H1 (cell line): ENCODE results near the gene EXOSC1. TPM values are rescaled to one million over a fixed set of nuclear protein-coding genes. Genes with fewer than 3 reads are reported as not detected.

Experiments used
- CTCF ChIA-PET: fragments of 300-600 bp; sonication (Branson Sonifier 250); formaldehyde crosslinking; loops from one replicate; lab custom pipeline; 2021; ENCODE audit not compliant: partially characterized antibody; lab: Charles Lee
- POLR2A ChIA-PET: fragments of 300-600 bp; sonication (Branson Sonifier 250); formaldehyde crosslinking; loops from one replicate; lab custom pipeline; 2021; ENCODE audit warnings: inconsistent platforms; ENCODE audit not compliant: partially characterized antibody; lab: Charles Lee
- DNase-seq, 2 experiments: peaks; one replicate each; pipeline versions ENCODE4 v3.0.0 to v3.0.0-alpha.2; 2010 to 2022; ENCODE audit warnings: low spot score in 2 of 2, low read depth in 1 of 2, mixed read lengths in 1 of 2
- FAIRE-seq: peaks from 2 replicates; lab custom pipeline; 2011; peaks lifted over from hg19 to GRCh38; lab: Jason Lieb, UNC
- H2AFZ ChIP-seq: 2 replicates; pipeline ENCODE4 v1.8.1; 2012; ENCODE audit warnings: low read length, inconsistent platforms
- H2AK5ac ChIP-seq: 2 replicates; pipeline ENCODE4 v1.6.1; 2013; ENCODE audit warnings: low read depth, low read length
- H2BK120ac ChIP-seq: replicated peaks from 2 replicates; pipeline ENCODE3; 2013; ENCODE audit warnings: low read depth, low read length, inconsistent platforms
- H2BK12ac ChIP-seq: 2 replicates; pipeline ENCODE4 v1.6.1; 2013; ENCODE audit warnings: low read depth, low read length
- H2BK15ac ChIP-seq: 2 replicates; pipeline ENCODE4 v1.6.1; 2013; ENCODE audit warnings: low read length
- H2BK20ac ChIP-seq: 2 replicates; pipeline ENCODE4 v1.6.1; 2013; ENCODE audit warnings: low read length
- H2BK5ac ChIP-seq: 2 replicates; pipeline ENCODE4 v1.6.1; 2013; ENCODE audit warnings: low read depth, low read length
- H3K14ac ChIP-seq: 2 replicates; pipeline ENCODE4 v1.6.1; 2013; ENCODE audit warnings: inconsistent platforms; ENCODE audit not compliant: insufficient read length
- H3K18ac ChIP-seq: 2 replicates; pipeline ENCODE4 v1.6.1; 2013; ENCODE audit warnings: low read length; ENCODE audit errors: extremely low read depth
- H3K23ac ChIP-seq: 2 replicates; pipeline ENCODE4 v1.6.1; 2013; ENCODE audit warnings: inconsistent platforms; ENCODE audit not compliant: insufficient read length
- H3K23me2 ChIP-seq: 2 replicates; pipeline ENCODE4 v1.6.1; 2013; ENCODE audit warnings: low read depth, low read length
- H3K27ac ChIP-seq: 2 replicates; pipeline ENCODE4 v1.6.1; 2011; ENCODE audit warnings: low read depth, low read length, inconsistent platforms
- H3K27me3 ChIP-seq, 4 experiments: replicated peaks in 1 of 4; 1 replicate in 1 of 4; 2 replicates in 3 of 4; pipeline versions ENCODE4 v1.6.1 to v1.8.1; 2011 to 2013; ENCODE audit warnings: low read length in 3 of 4, mild to moderate bottlenecking in 3 of 4, inconsistent platforms in 2 of 4, mixed read lengths in 2 of 4, moderate library complexity in 1 of 4; ENCODE audit not compliant: control insufficient read depth in 3 of 4, insufficient read depth in 3 of 4; ENCODE audit errors: extremely low read depth in 1 of 4
- H3K36me3 ChIP-seq, 4 experiments: 2 replicates each; pipeline versions ENCODE4 v1.6.1 to v1.8.1; 2011 to 2013; ENCODE audit warnings: mild to moderate bottlenecking in 4 of 4, low read length in 3 of 4, moderate library complexity in 2 of 4, control low read depth in 1 of 4, inconsistent platforms in 1 of 4; ENCODE audit not compliant: insufficient read depth in 4 of 4, control insufficient read depth in 2 of 4
- H3K4ac ChIP-seq: replicated peaks from 2 replicates; pipeline ENCODE3; 2013; ENCODE audit warnings: low read length, low read depth, mixed read lengths, inconsistent platforms; ENCODE audit not compliant: insufficient read length
- H3K4me1 ChIP-seq, 4 experiments: replicated peaks in 1 of 4; 1 replicate in 1 of 4; 2 replicates in 3 of 4; pipeline versions ENCODE4 v1.6.1 to v1.8.1; 2011 to 2013; ENCODE audit warnings: low read length in 3 of 4, inconsistent platforms in 2 of 4, mixed read lengths in 1 of 4; ENCODE audit not compliant: insufficient read depth in 4 of 4, control insufficient read depth in 3 of 4
- H3K4me2 ChIP-seq, 2 experiments: 2 replicates each; pipeline versions ENCODE4 v1.6.1 to v1.8.1; 2011 to 2013; ENCODE audit warnings: low read depth in 2 of 2, low read length in 2 of 2, control low read depth in 1 of 2, inconsistent platforms in 1 of 2, mild to moderate bottlenecking in 1 of 2; ENCODE audit not compliant: insufficient read depth in 1 of 2
- H3K4me3 ChIP-seq, 4 experiments: fragments of 200-600, 300-600 bp in 1 of 4; sonication (generic), shearing (Covaris generic), sonication (Bioruptor Twin) in 1 of 4; 2 replicates each; pipeline versions ENCODE4 v1.5.1 to v1.8.1; 2011 to 2016; ENCODE audit warnings: low read length in 4 of 4, low read depth in 3 of 4, control low read depth in 2 of 4, inconsistent platforms in 2 of 4, mild to moderate bottlenecking in 2 of 4, mixed read lengths in 1 of 4, moderate library complexity in 1 of 4; ENCODE audit not compliant: insufficient read depth in 2 of 4; ENCODE audit errors: extremely low read depth in 1 of 4
- H3K56ac ChIP-seq: replicated peaks from 2 replicates; pipeline ENCODE3; 2013; ENCODE audit warnings: low read depth, mild to moderate bottlenecking, mixed read lengths, low read length, inconsistent platforms; ENCODE audit not compliant: insufficient read length
- H3K79me1 ChIP-seq: 2 replicates; pipeline ENCODE4 v1.6.1; 2013; ENCODE audit warnings: low read depth, low read length, control low read depth
- H3K79me2 ChIP-seq, 2 experiments: 2 replicates each; pipeline versions ENCODE4 v1.6.1 to v1.8.1; 2012 to 2013; ENCODE audit warnings: low read length in 2 of 2, mild to moderate bottlenecking in 2 of 2, inconsistent platforms in 1 of 2; ENCODE audit not compliant: insufficient read depth in 2 of 2, control insufficient read depth in 1 of 2
- H3K9ac ChIP-seq, 4 experiments: replicated peaks in 1 of 4; 1 replicate in 1 of 4; 2 replicates in 3 of 4; pipeline versions ENCODE4 v1.6.1 to v1.8.1; 2011 to 2013; ENCODE audit warnings: low read depth in 3 of 4, low read length in 3 of 4, control low read depth in 2 of 4, mild to moderate bottlenecking in 2 of 4, moderate library complexity in 2 of 4, inconsistent platforms in 1 of 4; ENCODE audit errors: extremely low read depth in 1 of 4
- H3K9me3 ChIP-seq, 2 experiments: 2 replicates each; pipeline versions ENCODE4 v1.6.1 to v1.8.1; 2012 to 2013; ENCODE audit warnings: mild to moderate bottlenecking in 2 of 2, moderate library complexity in 2 of 2, control low read depth in 1 of 2, inconsistent platforms in 1 of 2, low read depth in 1 of 2, low read length in 1 of 2, mixed read lengths in 1 of 2; ENCODE audit not compliant: insufficient read depth in 2 of 2
- H4K20me1 ChIP-seq, 2 experiments: replicated peaks in 1 of 2; 2 replicates each; pipeline versions ENCODE3 to v1.8.1; 2011 to 2013; ENCODE audit warnings: inconsistent platforms in 2 of 2, low read length in 2 of 2, mild to moderate bottlenecking in 1 of 2; ENCODE audit not compliant: insufficient read depth in 2 of 2, control insufficient read depth in 1 of 2
- H4K5ac ChIP-seq: 2 replicates; pipeline ENCODE4 v1.6.1; 2013; ENCODE audit warnings: low read length, low read depth, mixed read lengths, inconsistent platforms; ENCODE audit not compliant: insufficient read length
- H4K8ac ChIP-seq: 2 replicates; pipeline ENCODE4 v1.8.0; 2013; ENCODE audit warnings: mild to moderate bottlenecking, moderate library complexity, low read length, inconsistent platforms; ENCODE audit not compliant: insufficient read depth; ENCODE audit errors: extremely low read depth
- H4K91ac ChIP-seq: replicated peaks from 2 replicates; pipeline ENCODE3; 2013; ENCODE audit warnings: low read length, mixed read lengths, inconsistent platforms; ENCODE audit not compliant: insufficient read length
- BCL11A ChIP-seq, 2 experiments: IDR thresholded peaks; one replicate each; pipeline ENCODE4 v1.6.1; 2011; ENCODE audit warnings: low read depth in 2 of 2, low read length in 2 of 2, mild to moderate bottlenecking in 2 of 2
- CHD2 ChIP-seq: IDR thresholded peaks from 2 replicates; pipeline ENCODE4 v1.6.1; 2012; ENCODE audit warnings: low read length, improper control_type of control experiment
- KDM1A ChIP-seq: fragments of 200-600, 300-600 bp; sonication (generic); IDR thresholded peaks from 2 replicates; pipeline ENCODE4 v1.7.1; 2016; ENCODE audit warnings: mild to moderate bottlenecking, low read length, borderline replicate concordance
- NRF1 ChIP-seq: IDR thresholded peaks from 2 replicates; pipeline ENCODE4 v1.6.1; 2011; ENCODE audit warnings: mild to moderate bottlenecking, low read depth, low read length, improper control_type of control experiment
- POU5F1 ChIP-seq: IDR thresholded peaks from 2 replicates; pipeline ENCODE4 v1.6.1; 2011; ENCODE audit warnings: low read depth, mild to moderate bottlenecking, low read length, moderate library complexity
- RBBP5 ChIP-seq: IDR thresholded peaks from 2 replicates; pipeline ENCODE4 v1.7.1; 2012; ENCODE audit warnings: low read depth, mild to moderate bottlenecking, inconsistent platforms, low read length, moderate library complexity, borderline replicate concordance
- SUZ12 ChIP-seq: fragments of 200-600 bp; sonication (generic); IDR thresholded peaks from 2 replicates; pipeline ENCODE4 v1.6.1; 2012; ENCODE audit warnings: mild to moderate bottlenecking, inconsistent platforms, low read length, moderate library complexity, mixed read lengths
- TCF12 ChIP-seq: IDR thresholded peaks from 2 replicates; pipeline ENCODE4 v1.6.1; 2011; ENCODE audit warnings: low read depth, mild to moderate bottlenecking, low read length
- USF2 ChIP-seq: IDR thresholded peaks from 2 replicates; pipeline ENCODE4 v1.6.1; 2011; ENCODE audit warnings: low read length, improper control_type of control experiment
- WGBS, 2 experiments: shearing (Covaris generic) in 1 of 2; methylation state at CpG; one replicate each; pipeline versions ENCODE4 v1.1.6 to v1.1.7; 2013 to 2015; ENCODE audit warnings: low lambda C conversion rate in 2 of 2, mixed read lengths in 2 of 2, inconsistent platforms in 1 of 2, low coverage in 1 of 2, missing lambda C conversion rate in 1 of 2; ENCODE audit not compliant: insufficient replicate concordance in 2 of 2, insufficient coverage in 1 of 2, insufficient read length in 1 of 2; ENCODE audit errors: extremely low coverage in 1 of 2, missing lambda C conversion rate in 1 of 2; 5-methylcytosine and 5-hydroxymethylcytosine counted together
- polyA plus RNA-seq, 7 experiments: library from polyadenylated mRNA; depleted of rRNA in 3 of 7; stranded (reverse) in 5 of 7; unstranded in 2 of 7; fragments of >200 nt in 5 of 7; fragments of 200-250 nt in 2 of 7; gene quantifications; 1 replicate in 5 of 7; 2 replicates in 1 of 7; 4 replicates in 1 of 7; pipeline versions ENCODE4 v1.2.1 to v1.2.3, GENCODE V29; 2011 to 2013; ENCODE audit warnings: missing spikeins in 2 of 7, mixed read lengths in 2 of 7
- total RNA-seq: library from RNA; stranded (reverse); fragmentation: NEBNext Ultra II Directional; extraction: Animal tissue kit (Norgen Biotek cat#: 25700); gene quantifications from 2 replicates; pipeline ENCODE4 v1.2.1, GENCODE V29; 2021
- TF ChIP-seq, protein P1 (sequence below): IDR thresholded peaks from 2 replicates; pipeline ENCODE4 v1.6.1; 2012; ENCODE audit warnings: low read length, inconsistent platforms

EXOSC1 gene
- total and polyA plus RNA-seq, 2 of the 8 experiments (the other 6 are each of a cell fraction or from before 2014, with no cell fraction given) = 52.1 to 68.1 TPM

DNA sequence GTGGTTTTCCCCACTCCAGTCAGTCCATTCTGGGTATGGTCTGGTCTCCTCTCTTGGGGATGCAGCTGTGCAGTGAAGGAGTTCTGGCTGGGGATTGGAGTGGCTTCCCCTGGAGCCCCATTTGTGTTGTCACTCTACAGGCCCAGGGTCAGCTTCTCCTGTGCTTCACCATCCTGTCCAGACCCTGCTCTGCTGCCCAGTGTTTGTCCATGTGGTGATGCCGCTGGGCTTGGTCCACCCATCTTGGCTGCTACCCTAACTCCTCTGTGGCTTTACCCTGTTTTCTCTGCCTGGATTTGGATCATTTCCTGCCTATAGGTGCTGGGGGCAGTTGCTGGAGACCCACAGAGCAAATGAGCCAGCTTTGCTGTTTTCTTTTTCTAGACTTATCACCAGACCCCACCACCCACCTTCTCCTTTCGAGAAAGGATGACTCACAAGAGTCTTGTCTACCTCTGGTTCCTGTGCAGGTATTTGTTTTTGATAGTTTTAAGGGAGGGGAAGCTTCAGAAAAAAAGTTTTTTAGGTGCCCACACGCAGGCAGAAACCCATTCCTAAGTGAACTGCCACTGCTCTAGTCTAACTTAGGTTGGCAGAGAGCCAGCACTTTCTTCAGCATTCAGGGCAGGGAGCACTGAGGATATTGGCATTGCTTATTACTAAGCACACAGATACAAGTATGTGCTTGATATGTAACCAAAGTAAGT is 8.7 kb upstream of the EXOSC1 start:
- no peak overlapping the region for H4K5ac ChIP-seq
- H2BK15ac ChIP-seq = no peak overlapping the region
- H3K4me2 ChIP-seq = no peak overlapping the region
- POLR2A ChIA-PET = interaction anchor here (0.5 to 13.1 kb wide), 11 partner anchors 9 to 178 kb away, joined by 3 to 105 read pairs (median 4); partner anchors contain the start of gene RRP12
- no peak overlapping the region for H3K56ac ChIP-seq
- no peak overlapping the region for H4K91ac ChIP-seq
- H3K36me3 ChIP-seq = peaks cover 19 to 70% (median 50%) of the 10 kb centered on the region in 4 experiments
- no peak overlapping the region for H3K4ac ChIP-seq
- H3K4me1 ChIP-seq = no peaks in the 10 kb centered on the region
- peaks cover 6% of the 10 kb centered on the region; the same call in 1 of the 2 replicates for H3K79me1 ChIP-seq
- CTCF ChIA-PET = interaction anchor here (0.7 to 7.2 kb wide), 4 partner anchors 11 to 117 kb away, joined by 3 to 40 read pairs (median 4); no protein-coding TSS in a partner anchor
- no peaks in the 10 kb centered on the region for H3K79me2 ChIP-seq
- H2BK120ac ChIP-seq = no peak overlapping the region
- H3K27ac ChIP-seq = no peak overlapping the region
- H3K9me3 ChIP-seq = peaks cover 0 to 2% of the 10 kb centered on the region in 2 experiments; a peak in 1 of 4 replicates
- no peak overlapping the region for H2BK12ac ChIP-seq
- no peak overlapping the region for H3K18ac ChIP-seq
- no peak overlapping the region for H2AK5ac ChIP-seq
- no peak overlapping the region for H2AFZ ChIP-seq
- H3K9ac ChIP-seq = no peak overlapping the region
- no peak overlapping the region for H2BK5ac ChIP-seq
- no peak overlapping the region for H2BK20ac ChIP-seq
- FAIRE-seq (no peak), DNase-seq (no peak)
- H4K20me1 ChIP-seq = peaks cover 0 to 19% of the 10 kb centered on the region in 2 experiments
- H3K23me2 ChIP-seq = no peaks in the 10 kb centered on the region
- no peak overlapping the region for H3K23ac ChIP-seq
- no peak overlapping the region for H4K8ac ChIP-seq
- no peak overlapping the region for H3K4me3 ChIP-seq
- H3K14ac ChIP-seq = no peak overlapping the region
- 91% methylated on average over 3 of the region's 3 CpGs; no CpG with 5 or more reads in 1 of the 2 experiments for WGBS, 2 experiments
- H3K27me3 ChIP-seq = no peaks in the 10 kb centered on the region
- no peak for TF ChIP-seq BCL11A (IDR thresholded peaks at IDR 0.05; ENCODE audit: low read depth in 2 of 2, low read length in 2 of 2)
- no peak for TF ChIP-seq POU5F1
- TF ChIP-seq KDM1A = no peak
- TF ChIP-seq, protein P1, sequence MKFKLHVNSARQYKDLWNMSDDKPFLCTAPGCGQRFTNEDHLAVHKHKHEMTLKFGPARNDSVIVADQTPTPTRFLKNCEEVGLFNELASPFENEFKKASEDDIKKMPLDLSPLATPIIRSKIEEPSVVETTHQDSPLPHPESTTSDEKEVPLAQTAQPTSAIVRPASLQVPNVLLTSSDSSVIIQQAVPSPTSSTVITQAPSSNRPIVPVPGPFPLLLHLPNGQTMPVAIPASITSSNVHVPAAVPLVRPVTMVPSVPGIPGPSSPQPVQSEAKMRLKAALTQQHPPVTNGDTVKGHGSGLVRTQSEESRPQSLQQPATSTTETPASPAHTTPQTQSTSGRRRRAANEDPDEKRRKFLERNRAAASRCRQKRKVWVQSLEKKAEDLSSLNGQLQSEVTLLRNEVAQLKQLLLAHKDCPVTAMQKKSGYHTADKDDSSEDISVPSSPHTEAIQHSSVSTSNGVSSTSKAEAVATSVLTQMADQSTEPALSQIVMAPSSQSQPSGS = no peak
- TF ChIP-seq USF2 = no peak
- no peak for TF ChIP-seq TCF12
- TF ChIP-seq CHD2 = no peak
- no peak for TF ChIP-seq NRF1
- no peak for TF ChIP-seq RBBP5
- no peak for TF ChIP-seq SUZ12
